Measurements from ENCODE around the gene DHRSX. TPM values are rescaled to one million over a fixed set of nuclear protein-coding genes. Genes with fewer than 3 reads are reported as not detected.

The DHRSX gene
- total RNA-seq, 2 experiments from 2014 or later, result 15.5 to 16.1 TPM

DNA sequence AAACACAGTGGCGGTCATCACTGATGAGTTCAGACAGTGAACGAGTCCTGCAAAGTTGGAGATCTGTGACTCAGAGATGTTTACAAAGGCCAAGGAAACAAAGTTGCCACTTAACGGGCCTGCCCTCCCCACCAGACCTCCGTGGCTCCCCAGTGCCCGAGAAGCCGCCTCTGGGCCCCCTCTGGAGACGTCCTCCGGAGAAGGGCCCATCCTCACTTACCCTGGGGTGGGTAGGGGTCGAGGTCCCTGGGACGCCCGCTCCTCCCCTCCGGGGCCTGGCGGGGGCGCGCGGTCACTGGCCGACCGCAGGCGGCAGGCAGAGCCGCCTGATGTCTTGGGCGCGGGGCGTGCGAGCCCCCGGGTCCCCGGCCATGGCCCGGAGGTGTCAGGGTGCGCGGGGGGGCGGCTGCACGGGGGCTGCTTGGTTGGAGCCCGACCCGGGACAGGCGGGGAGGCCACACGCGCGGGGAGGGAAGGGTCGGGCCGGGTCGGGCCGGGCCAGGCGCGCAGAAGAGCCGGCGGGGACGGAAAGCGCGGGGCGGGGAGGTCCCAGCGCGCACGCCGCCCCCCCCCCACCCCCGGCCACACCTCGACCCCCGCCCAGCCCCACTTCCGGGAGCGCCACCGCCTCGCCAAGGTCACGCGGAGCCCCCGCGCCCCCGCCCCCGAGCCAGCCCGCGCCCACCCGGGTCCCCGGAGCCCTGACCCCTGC is 529 bp downstream of the DHRSX start:
- ChIA-PET POLR2A (no interaction called here), CTCF (no interaction called here)
- DNase-seq, result no peak
- peak overlapping the region; percentile 76 for H3K4me3 Mint-ChIP-seq
- no peaks in the 10 kb centered on the region for H3K9me3 Mint-ChIP-seq
- no peaks in the 10 kb centered on the region for H3K27me3 Mint-ChIP-seq
- peaks cover 11% of the 10 kb centered on the region for H3K36me3 Mint-ChIP-seq (ENCODE audit: low read depth)
- peaks cover 34% of the 10 kb centered on the region for H3K4me1 Mint-ChIP-seq
- H3K27ac Mint-ChIP-seq, result peak overlapping the region; percentile 92

DNA sequence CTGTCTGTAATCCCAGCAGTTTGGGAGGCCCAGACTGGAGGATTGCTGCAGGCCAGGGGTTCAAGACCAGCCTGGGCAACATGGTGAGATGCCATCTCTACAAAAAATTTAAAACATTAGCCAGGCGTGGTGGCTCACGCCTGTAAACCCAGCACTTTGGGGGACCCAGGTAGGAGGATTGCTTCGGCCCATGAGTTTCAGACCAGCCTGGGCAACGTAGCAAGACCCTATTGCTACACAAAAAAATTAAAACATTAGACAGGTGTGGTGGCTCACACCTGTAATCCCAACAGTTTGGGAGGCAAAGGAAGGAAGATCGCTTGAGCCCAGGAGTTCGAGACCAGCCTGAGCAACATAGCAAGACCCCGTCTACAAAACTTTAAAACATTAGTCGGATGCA is 1.3 kb downstream of the DHRSX start:
- peak overlapping the region; percentile 92 for H3K27ac Mint-ChIP-seq
- H3K27me3 Mint-ChIP-seq, result no peaks in the 10 kb centered on the region
- DNase-seq, result no peak
- peaks cover 34% of the 10 kb centered on the region for H3K4me1 Mint-ChIP-seq
- POLR2A ChIA-PET, result no interaction called here
- peak overlapping the region; percentile 76 for H3K4me3 Mint-ChIP-seq
- H3K36me3 Mint-ChIP-seq (ENCODE audit: low read depth), result peaks cover 11% of the 10 kb centered on the region
- no peaks in the 10 kb centered on the region for H3K9me3 Mint-ChIP-seq
- CTCF ChIA-PET, result no interaction called here

DNA sequence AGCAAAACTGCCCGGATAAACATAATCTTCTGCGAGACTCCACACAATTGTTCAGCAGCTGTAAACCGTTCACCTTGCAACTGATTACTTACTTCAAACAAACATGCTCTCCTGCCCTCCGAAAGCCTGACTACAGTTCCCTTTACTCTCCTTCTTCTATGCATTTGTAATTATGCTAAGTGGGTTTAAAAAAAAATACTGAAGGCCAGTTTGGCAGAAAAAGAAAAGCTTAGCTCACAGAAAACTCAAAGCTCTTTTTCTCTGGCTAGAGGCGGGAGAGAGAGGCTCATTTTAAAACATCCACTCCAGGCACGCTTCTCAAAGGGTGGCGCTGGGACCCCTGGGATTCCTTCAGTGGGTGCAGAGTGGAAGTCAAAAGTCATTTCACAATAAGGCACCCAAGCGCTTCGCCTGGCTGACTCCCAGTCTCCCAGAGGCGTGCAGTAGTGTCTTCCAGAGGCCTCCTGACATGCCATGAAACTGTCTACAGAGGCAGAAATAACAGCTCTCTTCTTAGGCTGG is 1.9 kb downstream of the DHRSX start:
- Mint-ChIP-seq H3K9me3 (no peaks in the 10 kb centered on the region), H3K27me3 (no peaks in the 10 kb centered on the region), H3K27ac (peak overlapping the region; percentile 92), H3K4me1 (peaks cover 34% of the 10 kb centered on the region), H3K36me3 (ENCODE audit: low read depth) (peaks cover 11% of the 10 kb centered on the region), H3K4me3 (peak overlapping the region; percentile 76)
- ChIA-PET POLR2A (no interaction called here), CTCF (no interaction called here)
- DNase-seq, result no peak

DNA sequence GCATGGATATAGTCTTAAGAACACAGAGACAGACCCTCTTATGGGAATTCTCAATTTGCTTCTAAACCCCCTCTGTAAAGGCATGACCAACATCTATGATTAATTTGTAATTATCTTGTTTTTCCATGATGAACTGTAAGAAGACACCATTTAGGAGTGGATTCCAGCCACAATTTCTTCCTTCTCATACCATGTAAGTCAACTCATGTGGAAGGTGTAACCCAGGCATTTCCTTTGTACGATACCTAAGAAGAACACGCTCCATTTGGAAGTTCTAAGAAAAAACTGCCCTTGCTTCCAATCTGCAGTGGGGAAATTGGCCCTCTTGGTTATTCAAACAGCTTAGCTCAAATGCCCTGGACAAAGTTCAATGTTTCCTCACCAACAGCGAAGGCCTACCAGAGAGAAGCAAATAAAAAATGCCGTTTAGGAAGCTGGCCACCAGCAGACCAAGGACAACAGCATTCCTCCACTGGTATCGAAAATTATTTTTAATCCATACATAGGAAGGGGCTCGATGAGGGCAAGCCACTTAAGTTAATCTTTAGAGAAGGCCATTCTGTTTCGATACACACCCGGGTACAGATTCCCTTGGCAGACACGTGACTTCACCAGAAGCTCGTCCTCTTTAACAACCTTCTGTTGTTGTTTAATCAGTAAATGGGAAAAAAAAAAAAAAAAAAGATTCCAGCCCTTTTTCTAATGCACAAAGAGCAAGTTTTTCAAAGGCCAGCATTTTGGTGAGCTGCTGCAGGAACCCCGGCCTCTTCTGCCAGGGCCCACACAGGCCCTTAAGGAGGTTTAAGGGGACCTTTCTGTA is 2.6 kb downstream of the DHRSX start:
- ChIA-PET CTCF (no interaction called here), POLR2A (no interaction called here)
- Mint-ChIP-seq H3K36me3 (ENCODE audit: low read depth) (peaks cover 11% of the 10 kb centered on the region), H3K4me1 (peaks cover 34% of the 10 kb centered on the region), H3K27ac (peak overlapping the region; percentile 92), H3K9me3 (no peaks in the 10 kb centered on the region), H3K4me3 (peak overlapping the region; percentile 76), H3K27me3 (no peaks in the 10 kb centered on the region)
- DNase-seq, result no peak

DNA sequence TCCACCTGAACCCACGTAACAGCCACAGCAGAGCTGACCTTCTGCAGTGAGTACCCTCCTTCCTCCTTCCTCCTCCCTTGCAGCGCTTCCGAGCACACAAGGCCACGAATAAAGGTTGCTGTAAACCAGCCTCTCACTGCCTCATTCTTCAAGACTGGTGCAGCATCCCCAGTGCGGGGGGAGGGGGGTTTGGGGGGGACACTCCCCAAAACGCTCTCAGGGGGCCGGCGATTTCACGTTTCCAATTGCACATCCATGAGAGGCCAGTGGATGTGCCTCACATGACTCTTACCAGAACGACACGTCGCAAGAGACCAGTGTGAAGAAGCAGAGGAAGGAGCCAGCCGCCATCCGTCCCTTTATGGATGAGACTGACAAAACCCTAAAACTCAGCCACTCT is 5.2 kb downstream of the DHRSX start:
- ChIA-PET CTCF (no interaction called here), POLR2A (no interaction called here)
- H3K4me1 Mint-ChIP-seq, result peaks cover 31% of the 10 kb centered on the region
- no peaks in the 10 kb centered on the region for H3K9me3 Mint-ChIP-seq
- no peak overlapping the region for H3K27ac Mint-ChIP-seq
- H3K36me3 Mint-ChIP-seq (ENCODE audit: low read depth), result peaks cover 14% of the 10 kb centered on the region
- no peak overlapping the region for H3K4me3 Mint-ChIP-seq
- H3K27me3 Mint-ChIP-seq, result no peaks in the 10 kb centered on the region
- no peak for DNase-seq

DNA sequence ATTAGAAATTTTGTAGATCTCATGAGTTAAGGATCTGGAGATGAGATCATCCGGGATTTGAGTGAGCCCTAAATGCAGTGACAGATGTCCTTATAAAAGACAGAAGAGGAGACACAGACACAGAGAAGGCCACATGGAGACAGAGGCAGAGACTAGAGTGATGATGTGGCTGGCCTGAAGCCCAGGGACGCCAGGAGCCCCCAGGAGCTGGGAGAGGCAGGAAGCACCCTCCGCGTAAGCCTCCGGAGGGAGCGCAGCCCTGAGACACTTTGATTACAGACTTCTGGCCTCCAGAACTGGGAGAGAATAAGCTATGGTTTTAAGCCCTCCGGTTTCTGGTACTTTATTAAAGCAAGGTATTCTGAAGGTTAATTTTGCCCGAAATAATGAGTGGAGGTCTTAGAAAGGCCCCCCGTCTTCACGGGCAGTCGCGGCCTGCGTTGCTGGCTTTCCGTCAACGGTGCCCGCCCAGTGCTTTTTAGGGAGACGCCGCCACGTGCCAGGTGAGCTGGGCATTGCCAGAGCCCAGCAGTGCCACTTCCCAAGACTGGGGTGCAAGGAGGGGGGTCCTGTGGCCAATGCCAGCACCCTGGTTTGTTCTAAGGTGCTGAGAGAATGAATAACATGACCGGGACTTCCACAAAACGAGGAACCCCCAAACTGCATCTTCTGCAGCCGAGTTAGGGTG is 8.1 kb downstream of the DHRSX start:
- Mint-ChIP-seq H3K27me3 (no peaks in the 10 kb centered on the region), H3K36me3 (ENCODE audit: low read depth) (peaks cover 19% of the 10 kb centered on the region), H3K9me3 (no peaks in the 10 kb centered on the region), H3K4me1 (peaks cover 10% of the 10 kb centered on the region), H3K4me3 (no peak overlapping the region), H3K27ac (no peak overlapping the region)
- CTCF ChIA-PET, result no interaction called here
- POLR2A ChIA-PET, result no interaction called here
- no peak for DNase-seq

DNA sequence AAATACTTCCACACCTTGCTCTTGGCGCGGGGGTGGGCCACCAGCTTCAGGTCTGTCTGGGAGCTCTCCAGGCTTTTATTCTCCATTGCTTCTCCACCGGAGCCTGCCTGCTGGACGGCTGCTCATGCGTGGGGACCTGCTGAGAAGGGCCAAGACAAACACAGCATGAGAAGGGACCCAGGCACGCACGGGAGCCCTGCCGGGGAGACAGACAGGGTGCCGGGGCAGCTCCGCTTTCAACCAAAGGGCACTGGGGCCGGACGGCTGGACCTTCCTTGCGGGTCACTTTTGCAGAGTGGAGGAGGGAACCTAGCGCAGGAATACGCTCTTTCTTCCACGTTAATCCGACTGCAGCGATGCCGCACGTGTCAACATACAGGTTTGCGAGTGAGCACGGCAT is 10.1 kb downstream of the DHRSX start:
- DNase-seq, result no peak
- no peak overlapping the region for H3K4me3 Mint-ChIP-seq
- no peaks in the 10 kb centered on the region for H3K27me3 Mint-ChIP-seq
- no peaks in the 10 kb centered on the region for H3K9me3 Mint-ChIP-seq
- peaks cover 25% of the 10 kb centered on the region for H3K36me3 Mint-ChIP-seq (ENCODE audit: low read depth)
- no peak overlapping the region for H3K27ac Mint-ChIP-seq
- no peaks in the 10 kb centered on the region for H3K4me1 Mint-ChIP-seq
- ChIA-PET POLR2A (no interaction called here), CTCF (no interaction called here)

DNA sequence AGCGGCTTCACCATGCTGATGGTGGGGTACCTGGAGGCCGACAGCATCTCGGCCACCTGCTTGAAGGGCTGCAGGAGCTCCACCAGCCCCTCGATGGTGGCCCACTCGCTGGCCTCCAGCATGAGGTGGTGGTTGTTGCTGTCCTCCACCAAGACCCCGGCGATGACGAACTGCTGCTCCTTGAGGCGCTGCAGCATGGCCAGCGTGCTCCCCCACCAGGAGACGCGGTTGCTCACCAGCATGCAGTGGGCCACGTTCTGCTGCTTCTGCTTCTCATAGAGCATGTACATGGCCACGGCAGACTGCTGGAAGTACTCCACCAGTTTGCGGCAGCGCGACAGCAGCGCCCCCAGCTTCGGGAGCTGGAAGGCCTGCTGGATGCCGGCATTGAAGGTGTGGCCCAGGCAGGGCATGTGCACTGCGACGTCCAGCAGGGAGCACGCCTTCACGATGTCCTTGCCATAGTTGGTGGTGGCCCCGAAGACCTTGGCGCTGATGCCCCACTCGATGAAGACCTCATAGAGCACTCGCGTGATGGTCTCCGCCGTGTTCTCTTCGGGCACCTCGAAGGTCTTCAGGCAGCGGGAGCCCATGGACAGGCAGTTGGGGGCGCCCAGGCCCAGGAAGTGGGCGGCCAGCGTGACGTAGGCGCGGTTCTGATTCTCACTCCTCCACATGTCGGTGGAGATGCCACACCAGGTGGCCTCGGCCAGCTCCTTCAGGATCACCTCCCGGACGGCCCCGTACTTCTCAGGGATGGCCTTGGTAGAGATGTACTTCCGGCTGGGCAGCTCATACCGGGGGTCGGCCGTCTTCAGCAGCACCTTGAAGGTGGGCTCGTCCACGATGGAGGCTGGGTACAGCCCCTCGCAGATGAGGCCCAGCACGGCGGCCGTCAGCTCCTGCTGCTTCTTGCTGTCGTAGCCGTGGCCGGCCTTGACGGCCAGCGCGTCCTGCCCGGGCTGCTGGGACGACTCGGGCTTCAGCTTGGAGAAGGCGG is 11.0 kb downstream of the DHRSX start:
- POLR2A ChIA-PET, result no interaction called here
- Mint-ChIP-seq H3K27me3 (no peaks in the 10 kb centered on the region), H3K36me3 (ENCODE audit: low read depth) (peaks cover 25% of the 10 kb centered on the region), H3K27ac (no peak overlapping the region), H3K9me3 (no peaks in the 10 kb centered on the region), H3K4me3 (no peak overlapping the region), H3K4me1 (no peaks in the 10 kb centered on the region)
- CTCF ChIA-PET, result no interaction called here
- no peak for DNase-seq

DNA sequence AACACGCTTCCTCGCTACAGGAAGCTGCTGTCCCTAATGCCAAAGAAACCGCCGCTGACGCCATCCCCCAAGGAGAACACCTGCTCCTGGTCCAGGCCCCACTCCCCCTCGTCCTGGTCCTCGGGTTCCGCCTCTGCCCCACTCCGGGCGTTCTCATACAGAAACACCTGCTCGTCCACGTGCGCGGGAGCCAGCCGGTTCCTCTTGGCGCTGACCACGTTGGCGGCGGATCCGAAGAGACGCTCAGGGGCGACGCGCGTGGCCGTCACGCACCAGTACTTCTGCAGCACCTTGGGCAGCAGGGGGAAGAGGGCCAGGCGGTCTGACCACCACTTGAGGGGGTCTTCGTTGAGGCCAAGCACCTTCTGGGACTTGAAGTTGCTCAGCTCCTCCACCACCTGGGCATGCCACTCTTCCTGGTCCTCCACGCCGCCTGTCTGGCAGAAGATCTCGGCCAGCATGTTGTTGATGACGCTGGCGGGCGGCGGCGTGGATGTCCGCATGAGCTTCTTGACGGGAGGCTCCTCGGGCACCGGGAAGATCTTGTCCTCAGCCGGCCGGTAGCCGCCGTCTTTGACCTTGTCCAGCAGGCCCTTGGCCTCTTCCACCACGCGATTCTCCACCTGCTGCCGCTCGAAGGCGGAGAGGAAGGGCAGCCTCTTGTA is 12.0 kb downstream of the DHRSX start:
- no peaks in the 10 kb centered on the region for H3K4me1 Mint-ChIP-seq
- H3K36me3 Mint-ChIP-seq (ENCODE audit: low read depth), result peaks cover 25% of the 10 kb centered on the region
- no peaks in the 10 kb centered on the region for H3K27me3 Mint-ChIP-seq
- CTCF ChIA-PET, result no interaction called here
- no peak for DNase-seq
- H3K4me3 Mint-ChIP-seq, result no peak overlapping the region
- H3K9me3 Mint-ChIP-seq, result no peaks in the 10 kb centered on the region
- H3K27ac Mint-ChIP-seq, result no peak overlapping the region
- POLR2A ChIA-PET, result no interaction called here

DNA sequence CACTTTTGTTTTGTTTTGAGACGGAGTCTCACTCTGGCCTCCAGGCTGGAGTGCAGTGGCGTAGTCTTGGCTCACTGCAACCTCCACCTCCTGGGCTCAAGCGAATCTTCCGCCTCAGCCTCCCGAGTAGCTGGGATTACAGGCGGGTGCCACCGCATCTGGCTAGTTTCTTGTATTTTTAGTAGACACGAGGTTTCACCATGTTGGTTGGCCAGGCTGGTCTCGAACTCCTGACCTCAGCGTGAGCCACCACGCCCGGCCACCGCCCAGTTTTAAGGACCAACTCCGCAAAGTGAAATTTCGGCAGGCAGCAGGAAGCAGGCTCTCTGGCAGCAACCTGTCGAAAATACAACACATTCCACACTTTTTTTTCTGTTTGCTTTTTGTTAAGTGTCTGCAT is 13.4 kb downstream of the DHRSX start:
- DNase-seq, result no peak
- Mint-ChIP-seq H3K36me3 (ENCODE audit: low read depth) (peaks cover 25% of the 10 kb centered on the region), H3K27ac (no peak overlapping the region), H3K9me3 (no peaks in the 10 kb centered on the region), H3K27me3 (no peaks in the 10 kb centered on the region), H3K4me1 (no peaks in the 10 kb centered on the region), H3K4me3 (no peak overlapping the region)
- CTCF ChIA-PET, result no interaction called here
- POLR2A ChIA-PET, result no interaction called here

DNA sequence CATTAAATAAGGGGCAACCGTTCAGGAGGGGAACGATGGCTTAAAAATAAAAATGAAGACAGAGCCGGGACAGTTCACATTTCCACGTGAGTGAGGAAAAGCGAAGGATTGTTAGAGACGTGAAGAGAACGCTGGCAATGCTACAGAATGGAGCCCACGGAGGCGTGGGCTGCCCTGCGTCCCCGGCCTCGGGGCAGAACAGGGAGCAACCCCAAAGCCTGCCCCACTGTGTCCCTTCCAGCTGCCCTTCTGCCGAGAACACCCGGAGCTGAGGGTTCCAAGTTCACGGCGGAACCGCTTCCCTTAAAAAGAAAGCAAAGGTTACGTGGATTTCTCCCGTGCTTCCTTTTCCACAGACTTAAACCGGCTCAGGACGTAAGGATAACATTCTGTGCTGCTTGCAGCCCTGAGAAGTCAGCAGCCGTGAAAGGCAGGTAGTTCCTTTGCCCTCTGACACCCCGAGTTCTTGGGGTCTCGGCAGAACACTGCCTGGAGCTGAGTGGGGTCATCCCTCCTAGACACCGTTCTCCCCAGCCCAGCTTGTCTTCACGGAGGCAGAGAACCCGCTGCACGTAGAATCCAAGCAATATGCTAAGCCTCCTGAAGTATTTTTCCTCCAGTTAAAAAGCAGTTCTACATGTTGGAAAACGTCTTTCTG is 14.2 kb downstream of the DHRSX start:
- DNase-seq, result no peak
- H3K27me3 Mint-ChIP-seq, result no peaks in the 10 kb centered on the region
- no peak overlapping the region for H3K27ac Mint-ChIP-seq
- POLR2A ChIA-PET, result no interaction called here
- no peaks in the 10 kb centered on the region for H3K9me3 Mint-ChIP-seq
- peaks cover 25% of the 10 kb centered on the region for H3K36me3 Mint-ChIP-seq (ENCODE audit: low read depth)
- no peaks in the 10 kb centered on the region for H3K4me1 Mint-ChIP-seq
- CTCF ChIA-PET, result no interaction called here
- H3K4me3 Mint-ChIP-seq, result no peak overlapping the region
